HEK293 (cell line): ENCODE data around the gene PIGR.

Source experiments
- KLF1 ChIP-seq: fragments of 450-650 bp; formaldehyde crosslinking; IDR thresholded peaks from 2 replicates; pipeline ENCODE4 v1.5.1; 2016; ENCODE audit warnings: missing biosample characterization, missing genetic modification characterization
- PRDM6 ChIP-seq: fragments of 450-650 bp; formaldehyde crosslinking; IDR thresholded peaks from 2 replicates; pipeline ENCODE4 v1.5.1; 2017; ENCODE audit warnings: missing biosample characterization, missing genetic modification characterization
- YY1 ChIP-seq: fragments of 450-650 bp; formaldehyde crosslinking; IDR thresholded peaks from 2 replicates; pipeline ENCODE4 v1.5.1; 2018; ENCODE audit warnings: missing biosample characterization, missing genetic modification characterization
- ZBTB20 ChIP-seq: fragments of 450-650 bp; formaldehyde crosslinking; IDR thresholded peaks from 2 replicates; pipeline ENCODE4 v1.5.1; 2016; ENCODE audit warnings: missing biosample characterization, missing genetic modification characterization
- ZNF121 ChIP-seq: fragments of 450-650 bp; formaldehyde crosslinking; IDR thresholded peaks from 2 replicates; pipeline ENCODE4 v1.5.1; 2016; ENCODE audit warnings: missing biosample characterization, missing genetic modification characterization
- ZNF184 ChIP-seq: fragments of 450-650 bp; IDR thresholded peaks from 2 replicates; pipeline ENCODE4 v1.5.1; 2018; ENCODE audit warnings: missing biosample characterization, mild to moderate bottlenecking, missing genetic modification characterization
- ZNF350 ChIP-seq: fragments of 450-650 bp; formaldehyde crosslinking; IDR thresholded peaks from 2 replicates; pipeline ENCODE4 v1.5.0; 2017; ENCODE audit warnings: missing biosample characterization, mild to moderate bottlenecking, missing genetic modification characterization
- ZNF777 ChIP-seq: fragments of 450-650 bp; formaldehyde crosslinking; IDR thresholded peaks from 2 replicates; pipeline ENCODE4 v1.5.1; 2017; ENCODE audit warnings: missing biosample characterization, missing genetic modification characterization, borderline replicate concordance
- ZNF792 ChIP-seq: fragments of 450-650 bp; formaldehyde crosslinking; IDR thresholded peaks from 2 replicates; pipeline ENCODE4 v1.5.1; 2016; ENCODE audit warnings: missing biosample characterization, missing genetic modification characterization
- TF ChIP-seq, protein P1 (sequence below): fragments of 450-650 bp; formaldehyde crosslinking; IDR thresholded peaks from 2 replicates; pipeline ENCODE4 v1.5.1; 2016; ENCODE audit warnings: missing biosample characterization, missing genetic modification characterization
- TF ChIP-seq, protein P2 (sequence below): fragments of 450-650 bp; formaldehyde crosslinking; IDR thresholded peaks from 2 replicates; pipeline ENCODE4 v1.5.1; 2016; ENCODE audit warnings: missing biosample characterization, missing genetic modification characterization

- TF ChIP-seq ZNF792 (tag by site-specific recombination) (no peak), ZNF121 (tag by site-specific recombination) (no peak), ZNF184 (no peak), ZNF777 (tag by site-specific recombination) (no peak), YY1 (no peak), ZNF350 (no peak), ZBTB20 (tag by site-specific recombination) (no peak), PRDM6 (tag by site-specific recombination) (no peak), KLF1 (tag by site-specific recombination) (no peak)
- TF ChIP-seq, protein P1, sequence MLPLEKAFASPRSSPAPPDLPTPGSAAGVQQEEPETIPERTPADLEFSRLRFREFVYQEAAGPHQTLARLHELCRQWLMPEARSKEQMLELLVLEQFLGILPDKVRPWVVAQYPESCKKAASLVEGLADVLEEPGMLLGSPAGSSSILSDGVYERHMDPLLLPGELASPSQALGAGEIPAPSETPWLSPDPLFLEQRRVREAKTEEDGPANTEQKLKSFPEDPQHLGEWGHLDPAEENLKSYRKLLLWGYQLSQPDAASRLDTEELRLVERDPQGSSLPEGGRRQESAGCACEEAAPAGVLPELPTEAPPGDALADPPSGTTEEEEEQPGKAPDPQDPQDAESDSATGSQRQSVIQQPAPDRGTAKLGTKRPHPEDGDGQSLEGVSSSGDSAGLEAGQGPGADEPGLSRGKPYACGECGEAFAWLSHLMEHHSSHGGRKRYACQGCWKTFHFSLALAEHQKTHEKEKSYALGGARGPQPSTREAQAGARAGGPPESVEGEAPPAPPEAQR (tag by site-specific recombination): no peak
- TF ChIP-seq, protein P2, sequence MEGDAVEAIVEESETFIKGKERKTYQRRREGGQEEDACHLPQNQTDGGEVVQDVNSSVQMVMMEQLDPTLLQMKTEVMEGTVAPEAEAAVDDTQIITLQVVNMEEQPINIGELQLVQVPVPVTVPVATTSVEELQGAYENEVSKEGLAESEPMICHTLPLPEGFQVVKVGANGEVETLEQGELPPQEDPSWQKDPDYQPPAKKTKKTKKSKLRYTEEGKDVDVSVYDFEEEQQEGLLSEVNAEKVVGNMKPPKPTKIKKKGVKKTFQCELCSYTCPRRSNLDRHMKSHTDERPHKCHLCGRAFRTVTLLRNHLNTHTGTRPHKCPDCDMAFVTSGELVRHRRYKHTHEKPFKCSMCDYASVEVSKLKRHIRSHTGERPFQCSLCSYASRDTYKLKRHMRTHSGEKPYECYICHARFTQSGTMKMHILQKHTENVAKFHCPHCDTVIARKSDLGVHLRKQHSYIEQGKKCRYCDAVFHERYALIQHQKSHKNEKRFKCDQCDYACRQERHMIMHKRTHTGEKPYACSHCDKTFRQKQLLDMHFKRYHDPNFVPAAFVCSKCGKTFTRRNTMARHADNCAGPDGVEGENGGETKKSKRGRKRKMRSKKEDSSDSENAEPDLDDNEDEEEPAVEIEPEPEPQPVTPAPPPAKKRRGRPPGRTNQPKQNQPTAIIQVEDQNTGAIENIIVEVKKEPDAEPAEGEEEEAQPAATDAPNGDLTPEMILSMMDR: no peak
Observed at GRCh38 chr1:206895325-206895724, 50.9 kb downstream of the PIGR start.
